Lower lobe of right lung (tissue), 2 donors: Measurements from ENCODE around the gene KCNV2. TPM values are rescaled to one million over a fixed set of nuclear protein-coding genes. Genes with fewer than 3 reads are reported as not detected.

Experiments used
- ATAC-seq, 2 donors: fragments of 200-7000 bp; cut with Tn5 transposase; one replicate each; pipeline ENCODE4 v1.9.1; 2020 to 2022; ENCODE audit warnings: mild to moderate bottlenecking in 2 of 2, moderate library complexity in 2 of 2
- DNase-seq: peaks from one replicate; pipeline ENCODE4 v3.0.0-alpha.2; 2020
- H3K27ac ChIP-seq: fragments of 200-600 bp; one replicate; pipeline ENCODE4 v1.8.0; 2022
- H3K27me3 ChIP-seq: fragments of 200-600 bp; one replicate; pipeline ENCODE4 v1.8.0; 2022; ENCODE audit warnings: low read depth
- H3K36me3 ChIP-seq: fragments of 200-600 bp; one replicate; pipeline ENCODE4 v1.8.0; 2022; ENCODE audit warnings: mild to moderate bottlenecking
- H3K4me1 ChIP-seq: fragments of 200-600 bp; one replicate; pipeline ENCODE4 v1.8.0; 2022
- H3K4me3 ChIP-seq: fragments of 200-600 bp; one replicate; pipeline ENCODE4 v1.8.0; 2022; ENCODE audit warnings: mild to moderate bottlenecking
- H3K9me3 ChIP-seq: fragments of 200-600 bp; one replicate; pipeline ENCODE4 v1.8.0; 2022
- CTCF ChIP-seq: fragments of 200-600 bp; IDR thresholded peaks from one replicate; pipeline ENCODE4 v1.8.0; 2022; ENCODE audit warnings: antibody characterized with exemption, mild to moderate bottlenecking
- intact Hi-C: fragments of 100-400 bp; cut with DNase I; formaldehyde crosslinking; loops from one replicate; pipeline ENCODE4 v1.11.0; 2022
- total RNA-seq: library from RNA; stranded (reverse); fragmentation: NEBNext Ultra II Directional; extraction: Animal tissue kit (Norgen Biotek cat#: 25700); gene quantifications from one replicate; pipeline ENCODE4 v1.2.1, GENCODE V29; 2021
- donor health status: DM: no; HTN: yes; CAD: no; lungs with severe emphysema.

Gene KCNV2
- total RNA-seq, 1 donor from 2014 or later = not detected

GRCh38 chr9:2758162-2758897 is 41.0 kb downstream of the KCNV2 start:
- no peak overlapping the region for H3K4me3 ChIP-seq
- no peaks in the 10 kb centered on the region for H3K36me3 ChIP-seq
- DNase-seq (no peak), ATAC-seq (no peak)
- intact Hi-C loops = no loop called here
- H3K27me3 ChIP-seq = no peaks in the 10 kb centered on the region
- H3K9me3 ChIP-seq = no peaks in the 10 kb centered on the region
- H3K4me1 ChIP-seq = no peaks in the 10 kb centered on the region
- H3K27ac ChIP-seq = no peak overlapping the region
- no peak for TF ChIP-seq CTCF

- ATAC-seq (no peak), DNase-seq (no peak)
- intact Hi-C loops = no loop called here
- no peak for TF ChIP-seq CTCF
- H3K4me3 ChIP-seq = no peak overlapping the region
- H3K27ac ChIP-seq = no peak overlapping the region
- no peaks in the 10 kb centered on the region for H3K4me1 ChIP-seq
- no peaks in the 10 kb centered on the region for H3K27me3 ChIP-seq
- H3K36me3 ChIP-seq = no peaks in the 10 kb centered on the region
- no peaks in the 10 kb centered on the region for H3K9me3 ChIP-seq
Measured at GRCh38 chr9:2758898-2759510, 41.7 kb downstream of the KCNV2 start.

- Histone ChIP-seq H3K4me1 (no peaks in the 10 kb centered on the region), H3K9me3 (no peaks in the 10 kb centered on the region), H3K27ac (no peak overlapping the region), H3K4me3 (no peak overlapping the region), H3K36me3 (no peaks in the 10 kb centered on the region), H3K27me3 (no peaks in the 10 kb centered on the region)
- TF ChIP-seq CTCF = no peak
- DNase-seq (no peak), ATAC-seq (no peak)
- intact Hi-C loops = no loop called here
Measured at GRCh38 chr9:2761424-2761823, 44.1 kb downstream of the KCNV2 start.

- Histone ChIP-seq H3K36me3 (peaks cover 4% of the 10 kb centered on the region), H3K27ac (no peak overlapping the region), H3K4me1 (no peaks in the 10 kb centered on the region), H3K9me3 (no peaks in the 10 kb centered on the region), H3K27me3 (no peaks in the 10 kb centered on the region), H3K4me3 (no peak overlapping the region)
- no peak for ATAC-seq
- intact Hi-C loops = no loop called here
- no peak for TF ChIP-seq CTCF
- no peak for DNase-seq
Measured at GRCh38 chr9:2764353-2764752, 47.0 kb downstream of the KCNV2 start.

- Histone ChIP-seq H3K27ac (no peak overlapping the region), H3K9me3 (no peaks in the 10 kb centered on the region), H3K36me3 (peaks cover 12% of the 10 kb centered on the region), H3K4me1 (no peaks in the 10 kb centered on the region), H3K4me3 (no peak overlapping the region), H3K27me3 (no peaks in the 10 kb centered on the region)
- DNase-seq (no peak), ATAC-seq (no peak)
- TF ChIP-seq CTCF = no peak
- intact Hi-C loops = no loop called here
Measured at GRCh38 chr9:2765250-2765880, 48.1 kb downstream of the KCNV2 start.
